ENCODE data around the gene NDST1. TPM values are rescaled to one million over a fixed set of nuclear protein-coding genes. Genes with fewer than 3 reads are reported as not detected.

Gene NDST1
- total and polyA plus RNA-seq, 2 of the 8 experiments (the other 6 are each of a cell fraction or from before 2014, with no cell fraction given), result 27.0 to 72.0 TPM

GRCh38 chr5:150541895-150542294 lies 34.0 kb downstream of the NDST1 start (continued):
- TF ChIP-seq CHD7 (IDR thresholded peaks at IDR 0.05; ENCODE audit: insufficient replicate concordance, low read length) (no peak), GABPA (IDR thresholded peaks at IDR 0.05; ENCODE audit: borderline replicate concordance, insufficient read depth, low read length) (no peak), E2F6 (IDR thresholded peaks at IDR 0.05) (no peak), SIRT6 (IDR thresholded peaks at IDR 0.05; ENCODE audit: low read length) (no peak), TBP (IDR thresholded peaks at IDR 0.05; ENCODE audit: low read depth, low read length) (no peak), POLR2A (IDR thresholded peaks at IDR 0.05; ENCODE audit: control extremely low read depth in 1 of 2, low read depth in 2 of 2, low read length in 2 of 2) (no peak), CBX8 (IDR thresholded peaks at IDR 0.05; ENCODE audit: borderline replicate concordance, low read depth, low read length) (no peak), RNF2 (IDR thresholded peaks at IDR 0.05; ENCODE audit: borderline replicate concordance, low read depth, low read length, missing control alignments, poor library complexity, severe bottlenecking) (no peak), MAFK (IDR thresholded peaks at IDR 0.05; ENCODE audit: low read depth, low read length) (no peak), TAF7 (optimal IDR thresholded peaks at IDR 0.05; ENCODE audit: borderline replicate concordance, low read depth, low read length) (no peak), SIN3A (conservative IDR thresholded peaks at IDR 0.05 in 1 of 2, IDR thresholded peaks at IDR 0.05 in 1 of 2; ENCODE audit: low read depth in 1 of 2, low read length in 2 of 2) (no peak)
